ENCODE data around the gene ATP10A. TPM values are rescaled to one million over a fixed set of nuclear protein-coding genes. Genes with fewer than 3 reads are reported as not detected.

ATP10A gene, protein sequence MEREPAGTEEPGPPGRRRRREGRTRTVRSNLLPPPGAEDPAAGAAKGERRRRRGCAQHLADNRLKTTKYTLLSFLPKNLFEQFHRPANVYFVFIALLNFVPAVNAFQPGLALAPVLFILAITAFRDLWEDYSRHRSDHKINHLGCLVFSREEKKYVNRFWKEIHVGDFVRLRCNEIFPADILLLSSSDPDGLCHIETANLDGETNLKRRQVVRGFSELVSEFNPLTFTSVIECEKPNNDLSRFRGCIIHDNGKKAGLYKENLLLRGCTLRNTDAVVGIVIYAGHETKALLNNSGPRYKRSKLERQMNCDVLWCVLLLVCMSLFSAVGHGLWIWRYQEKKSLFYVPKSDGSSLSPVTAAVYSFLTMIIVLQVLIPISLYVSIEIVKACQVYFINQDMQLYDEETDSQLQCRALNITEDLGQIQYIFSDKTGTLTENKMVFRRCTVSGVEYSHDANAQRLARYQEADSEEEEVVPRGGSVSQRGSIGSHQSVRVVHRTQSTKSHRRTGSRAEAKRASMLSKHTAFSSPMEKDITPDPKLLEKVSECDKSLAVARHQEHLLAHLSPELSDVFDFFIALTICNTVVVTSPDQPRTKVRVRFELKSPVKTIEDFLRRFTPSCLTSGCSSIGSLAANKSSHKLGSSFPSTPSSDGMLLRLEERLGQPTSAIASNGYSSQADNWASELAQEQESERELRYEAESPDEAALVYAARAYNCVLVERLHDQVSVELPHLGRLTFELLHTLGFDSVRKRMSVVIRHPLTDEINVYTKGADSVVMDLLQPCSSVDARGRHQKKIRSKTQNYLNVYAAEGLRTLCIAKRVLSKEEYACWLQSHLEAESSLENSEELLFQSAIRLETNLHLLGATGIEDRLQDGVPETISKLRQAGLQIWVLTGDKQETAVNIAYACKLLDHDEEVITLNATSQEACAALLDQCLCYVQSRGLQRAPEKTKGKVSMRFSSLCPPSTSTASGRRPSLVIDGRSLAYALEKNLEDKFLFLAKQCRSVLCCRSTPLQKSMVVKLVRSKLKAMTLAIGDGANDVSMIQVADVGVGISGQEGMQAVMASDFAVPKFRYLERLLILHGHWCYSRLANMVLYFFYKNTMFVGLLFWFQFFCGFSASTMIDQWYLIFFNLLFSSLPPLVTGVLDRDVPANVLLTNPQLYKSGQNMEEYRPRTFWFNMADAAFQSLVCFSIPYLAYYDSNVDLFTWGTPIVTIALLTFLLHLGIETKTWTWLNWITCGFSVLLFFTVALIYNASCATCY (N-terminal part only)
- 13.1 and 22.6 TPM in 2 replicates for total RNA-seq

DNA sequence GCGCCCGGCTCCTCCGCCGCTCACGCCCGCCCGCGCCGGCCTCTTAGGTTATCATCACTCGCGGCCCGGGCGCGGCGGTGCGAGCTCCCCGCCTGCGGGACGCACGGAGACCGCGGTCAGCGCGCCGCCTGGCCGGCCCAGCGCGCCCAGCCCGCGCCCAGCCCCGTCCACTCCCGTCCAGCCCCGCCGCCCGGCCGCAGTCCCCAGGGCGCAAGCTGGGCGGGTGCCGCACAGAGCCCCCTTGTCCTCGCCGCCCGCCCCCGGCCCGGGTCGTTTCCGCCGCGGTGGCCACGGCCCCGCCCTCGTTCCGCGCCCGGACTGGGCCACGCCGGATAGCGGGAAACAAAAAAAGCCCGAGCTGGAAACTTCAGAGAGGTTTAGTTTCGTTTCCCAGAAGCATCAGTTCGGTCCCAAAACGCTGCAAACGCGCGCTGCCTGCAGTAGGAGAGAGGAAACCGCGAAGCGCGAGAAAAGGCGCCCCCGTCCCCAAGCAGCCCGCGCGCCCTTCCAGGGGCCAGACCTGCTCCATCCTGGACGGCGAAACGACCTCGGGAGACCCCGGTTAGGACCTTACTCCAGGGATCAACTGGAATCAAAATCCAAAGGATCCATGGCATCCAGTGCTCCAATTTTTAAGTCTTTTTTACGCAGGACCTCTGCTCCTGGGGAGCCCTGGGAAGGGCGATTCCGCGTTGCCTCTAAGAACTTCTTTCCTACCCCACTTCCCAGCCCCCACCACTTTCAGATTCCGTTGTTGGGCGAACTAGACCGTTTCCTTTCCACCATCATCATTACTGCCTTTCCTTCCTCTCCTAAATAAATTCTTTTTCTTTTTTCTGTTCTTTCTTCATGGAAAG lies at the start of gene ATP10A:
TSS of gene ATP10A (minus strand) at position 217 of the 857 bp plus-strand sequence. CDS start 231 bp downstream, outside the sequence.

Small RNA genes within 50 kb of the gene (small RNA-seq; reads per million reads assigned to genes)
- gene MIR4715 (not detected), gene RNA5SP390 (not detected)
